COLO829 (cell line): ENCODE measurements around the gene PDGFRB.
"Not testable (repeated sequence)": the region's sequence is repeated elsewhere in the genome, so short reads cannot be mapped to it uniquely, and the experiment has no call there.

Experiments used
- DNase-seq: peaks from one replicate; pipeline ENCODE4 v3.0.0; 2012; ENCODE audit warnings: low spot score

Gene PDGFRB

DNA sequence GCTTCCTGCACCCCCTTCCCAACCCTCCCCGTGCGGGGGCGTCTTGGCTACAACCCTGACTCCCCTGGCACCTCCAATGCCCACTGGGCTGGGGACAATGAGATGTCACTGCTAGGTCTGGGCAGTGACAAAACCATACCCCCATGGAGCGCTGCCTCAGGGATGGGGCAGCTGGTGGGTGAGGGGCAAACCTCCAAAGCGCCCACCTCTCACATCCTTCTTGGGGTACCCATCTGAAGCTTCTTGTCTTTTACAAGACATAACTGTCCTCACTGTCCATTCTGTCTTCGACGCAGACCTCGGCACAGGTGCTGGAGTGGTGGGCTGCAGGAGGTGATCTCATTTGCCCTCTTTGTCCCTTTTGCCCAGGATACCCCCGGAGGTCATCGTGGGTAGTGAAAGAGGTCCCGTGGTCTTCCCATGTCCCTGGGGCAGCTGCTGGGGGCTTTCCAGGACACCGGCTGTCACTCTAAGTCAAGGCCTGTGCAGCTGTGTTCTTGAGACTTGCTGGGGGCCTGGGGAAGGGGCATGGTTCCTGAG is 41.5 kb downstream of the PDGFRB start:
- no peak for DNase-seq

DNA sequence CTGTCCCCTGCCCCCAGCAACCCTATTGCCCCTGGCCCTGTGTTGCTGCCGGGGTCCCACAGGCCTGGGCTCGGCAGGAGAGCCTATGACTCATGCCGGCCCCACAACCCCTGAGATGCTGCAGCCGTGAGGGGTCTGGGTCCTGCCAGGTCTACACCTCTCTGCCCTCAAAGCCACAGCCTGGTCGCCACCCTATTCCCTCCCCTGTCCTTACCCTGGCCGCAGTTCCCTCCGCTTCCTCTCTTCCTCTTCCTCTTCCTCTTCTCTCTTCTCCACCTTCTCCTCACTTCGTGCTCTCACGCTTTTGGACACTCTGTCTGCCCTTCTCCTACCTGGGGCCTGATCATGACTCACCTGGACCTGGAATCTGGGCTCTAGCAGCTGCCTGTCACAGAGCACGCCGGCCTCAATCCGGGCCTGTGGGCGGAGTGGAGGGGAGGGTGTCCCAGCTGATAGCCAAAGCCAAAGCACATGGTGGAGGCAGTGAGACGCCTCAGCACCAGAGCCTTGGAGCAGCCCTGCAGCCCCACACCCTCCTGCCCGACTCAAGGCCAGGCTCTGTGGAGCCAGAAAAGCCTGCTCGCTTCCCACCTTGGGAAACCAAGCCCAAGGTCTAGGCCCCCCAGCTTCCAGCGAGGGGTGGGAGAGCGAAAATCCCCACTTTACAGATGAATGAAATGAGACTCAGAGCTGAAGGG is 42.4 kb downstream of the PDGFRB start:
- DNase-seq: no peak

DNA sequence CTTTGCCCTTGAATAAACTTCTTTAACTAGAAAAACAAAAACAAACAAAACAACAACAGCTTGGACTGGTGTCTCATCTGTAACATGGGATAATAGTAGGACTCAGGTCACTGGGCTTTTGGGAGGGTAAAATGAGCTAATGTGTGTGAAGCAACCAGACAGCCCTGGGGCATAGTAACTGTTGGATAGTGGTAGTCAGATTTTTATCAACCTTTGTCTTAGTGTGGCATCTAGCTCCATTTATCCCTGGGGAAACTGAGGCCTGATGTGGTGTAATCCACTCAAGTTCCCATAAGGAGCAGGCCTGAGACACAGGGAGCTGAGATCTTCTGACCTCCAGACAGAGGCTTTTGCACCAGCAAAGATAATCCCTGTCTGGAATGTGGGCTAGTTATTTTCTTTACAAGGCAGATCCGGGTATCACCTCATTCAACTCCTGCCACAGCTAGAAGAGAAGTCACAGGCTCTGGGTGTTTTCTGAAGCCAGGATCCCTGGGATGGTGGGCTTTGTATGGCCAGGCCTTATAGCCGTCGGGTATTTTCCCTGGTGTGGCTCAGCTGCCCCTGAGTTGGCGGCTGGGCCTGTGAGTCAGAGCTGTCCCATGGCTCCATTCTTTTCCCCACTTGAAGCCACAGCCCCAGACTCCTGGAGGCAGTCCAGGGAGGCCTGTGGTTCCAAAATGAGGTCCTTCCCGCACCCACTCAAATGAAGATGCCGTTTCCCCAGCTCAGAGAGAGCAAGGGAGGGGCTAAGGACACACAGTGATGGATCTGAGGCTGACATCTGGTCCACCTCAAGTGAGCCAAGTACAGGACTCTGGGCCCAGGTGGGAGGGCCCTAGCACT is 43.2 kb downstream of the PDGFRB start:
- DNase-seq: peak; percentile 56

DNA sequence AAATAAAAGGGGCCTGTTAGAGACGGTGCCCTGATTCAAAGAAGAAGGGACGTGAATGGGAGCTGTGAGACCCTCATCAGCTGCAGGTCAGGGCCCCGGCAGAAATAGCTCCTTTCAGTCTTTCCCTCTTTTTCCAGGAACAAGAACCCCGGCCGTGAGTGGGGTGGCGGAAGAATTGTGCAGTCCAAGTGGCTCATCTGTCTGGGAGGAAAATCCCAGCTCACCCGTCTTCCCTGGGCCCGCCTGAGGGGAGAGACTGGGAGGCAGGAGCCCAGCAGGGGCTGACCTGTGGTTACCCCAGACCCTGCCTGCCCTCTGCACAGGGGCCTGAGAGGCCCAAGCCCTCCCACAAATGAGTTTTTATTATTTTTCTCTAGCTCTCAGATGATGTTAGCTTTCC is 44.5 kb downstream of the PDGFRB start:
- no peak for DNase-seq

DNA sequence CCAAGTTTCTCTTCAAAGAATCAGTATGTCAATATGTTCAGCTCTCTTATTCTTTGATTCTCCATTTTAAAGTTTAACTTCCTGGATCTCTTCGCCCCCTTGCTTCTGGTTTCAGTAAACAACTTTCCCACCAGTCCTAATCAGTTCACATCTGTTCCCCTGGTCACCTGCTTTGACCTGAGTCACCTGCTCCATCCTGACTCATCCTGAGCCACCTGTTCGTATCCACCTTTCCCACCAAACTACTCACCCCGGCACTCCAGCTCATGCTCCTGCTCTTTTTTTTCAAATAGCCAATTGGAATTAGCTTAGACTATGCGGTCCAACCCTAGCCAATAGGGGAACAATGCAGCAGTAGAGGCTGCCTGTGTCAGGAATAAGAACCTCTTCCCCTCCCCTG is 45.7 kb downstream of the PDGFRB start:
- no peak for DNase-seq

DNA sequence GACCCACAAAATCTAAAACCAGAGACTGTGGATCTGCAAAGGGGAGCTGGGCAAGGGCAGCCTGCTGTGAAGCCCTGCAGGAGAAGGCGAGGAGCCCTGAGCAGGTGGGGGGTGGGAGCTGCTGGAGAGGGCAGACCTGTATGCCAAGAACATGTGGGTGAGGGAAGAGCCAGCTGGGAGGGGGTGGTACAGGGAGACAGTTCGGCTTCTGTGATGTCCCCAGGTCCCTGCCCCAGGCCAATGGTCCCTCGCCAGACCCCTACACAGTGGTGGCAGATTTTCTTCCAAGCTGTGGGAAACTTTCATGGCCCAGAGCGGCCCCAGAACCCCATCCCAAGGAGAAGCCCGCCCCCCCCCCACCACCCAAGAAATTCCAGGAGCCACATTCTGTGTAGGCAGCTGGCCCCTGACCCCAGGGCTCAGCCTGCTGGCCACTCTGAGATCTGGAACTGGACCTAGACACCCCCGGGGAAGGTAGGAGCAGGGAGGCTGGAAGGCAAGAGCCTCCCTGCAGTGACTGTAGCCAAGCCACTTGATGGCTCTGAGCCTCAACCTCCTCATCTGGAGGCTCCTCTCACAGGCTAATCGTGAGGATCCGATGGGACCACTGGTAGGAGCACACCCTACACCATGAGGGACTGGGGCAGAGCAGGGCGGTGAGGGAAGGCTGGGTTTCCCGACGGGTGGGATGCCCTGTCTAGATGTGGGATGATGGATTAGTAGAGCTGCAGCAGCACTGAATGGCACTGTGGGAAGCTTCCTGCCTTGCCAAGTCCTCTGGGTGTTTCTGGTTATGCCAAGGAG is 46.7 kb downstream of the PDGFRB start:
- DNase-seq: no peak

DNA sequence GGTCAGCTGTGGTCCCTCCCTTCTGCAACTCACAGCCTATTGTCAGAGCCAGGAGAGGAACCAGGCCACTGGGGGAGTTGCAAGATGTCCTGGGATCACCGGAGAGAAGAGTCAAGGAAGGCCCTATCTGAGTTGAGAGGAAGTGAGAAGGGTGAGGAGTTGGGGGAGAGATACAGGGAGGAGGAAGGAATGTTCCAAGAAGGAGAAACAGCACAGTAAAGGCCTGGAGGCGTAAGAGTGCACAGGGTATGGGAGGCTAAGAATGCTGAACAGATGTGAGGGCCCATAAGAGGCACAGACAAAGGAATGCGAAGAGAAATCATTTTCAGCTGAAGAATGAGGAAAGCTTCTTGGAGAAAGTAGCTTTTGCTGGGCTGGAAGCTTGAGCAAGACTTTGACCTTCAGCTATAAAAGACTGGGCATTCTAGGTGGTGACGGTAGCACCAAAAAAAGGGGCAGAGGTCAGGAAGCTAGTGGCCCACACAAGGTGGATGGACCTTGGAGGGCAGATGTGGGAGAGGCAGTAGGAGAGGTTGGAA is 47.7 kb downstream of the PDGFRB start:
- no peak for DNase-seq

DNA sequence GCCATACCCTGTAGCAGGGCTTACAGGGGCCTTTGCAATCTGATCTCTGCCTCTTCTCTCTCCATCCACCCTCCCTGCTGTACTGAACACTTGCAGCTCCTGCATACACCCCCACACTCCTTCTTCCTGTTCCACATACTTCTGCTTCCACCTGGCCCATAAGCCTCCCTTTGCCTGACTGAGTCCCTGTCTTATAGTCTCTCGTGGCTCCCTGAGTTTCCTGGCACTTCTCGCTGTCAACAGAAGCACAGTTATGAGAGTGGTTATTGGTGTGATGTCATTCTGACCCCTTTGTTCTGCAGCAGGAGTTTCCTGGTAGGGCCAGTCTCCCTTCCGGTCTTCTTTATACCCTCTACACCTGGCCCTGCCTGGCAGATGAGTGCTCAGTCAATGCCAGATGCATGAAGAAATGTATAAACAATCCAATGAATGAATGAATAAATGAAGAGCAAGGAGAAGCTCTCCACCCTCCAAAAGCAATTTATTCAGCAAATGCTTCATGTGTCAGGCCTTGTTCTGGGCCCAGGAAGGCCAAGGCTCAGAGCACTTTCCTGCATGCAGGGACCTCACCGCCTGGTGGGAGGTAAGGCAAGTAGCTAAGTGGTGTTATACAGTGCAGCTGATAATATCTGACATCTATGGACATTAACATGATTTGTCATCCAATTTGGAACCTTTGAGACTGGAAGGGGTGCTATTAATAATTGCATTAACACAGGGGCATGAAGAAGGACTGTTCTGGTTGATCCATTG is 48.8 kb downstream of the PDGFRB start:
- no peak for DNase-seq

DNA sequence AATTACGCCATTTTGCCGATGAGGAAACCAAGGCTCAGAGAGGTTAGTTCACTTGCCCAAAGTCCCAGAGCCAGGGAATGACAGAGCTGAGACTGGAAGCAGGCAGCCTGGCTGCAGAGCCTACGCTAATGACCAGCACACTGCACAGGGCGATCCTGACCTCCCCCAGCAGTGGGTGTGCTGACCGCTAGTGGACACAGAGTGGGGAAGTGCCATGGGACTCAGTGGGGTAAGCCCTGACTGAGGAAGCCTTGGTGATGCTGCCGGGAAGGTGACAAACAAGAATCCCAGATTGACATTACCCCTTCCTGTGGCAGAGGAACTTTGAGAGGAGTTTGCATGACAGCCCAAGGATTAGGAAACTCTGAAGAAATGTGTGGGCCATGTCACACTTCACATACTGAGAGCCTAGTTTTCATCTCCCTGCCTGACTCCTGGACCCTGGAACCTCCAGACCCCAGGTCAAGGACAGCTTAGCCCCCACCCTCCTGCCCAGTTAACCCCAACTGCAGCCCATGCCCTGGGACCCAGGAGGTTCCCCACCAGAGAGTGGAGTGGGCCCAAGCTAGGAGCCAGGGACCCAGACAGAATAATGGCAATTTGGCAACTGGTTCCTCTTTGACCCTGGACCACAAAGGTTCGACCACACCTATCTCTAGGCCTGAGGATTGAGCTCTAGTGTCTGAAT is 49.6 kb downstream of the PDGFRB start:
- no peak for DNase-seq

DNA sequence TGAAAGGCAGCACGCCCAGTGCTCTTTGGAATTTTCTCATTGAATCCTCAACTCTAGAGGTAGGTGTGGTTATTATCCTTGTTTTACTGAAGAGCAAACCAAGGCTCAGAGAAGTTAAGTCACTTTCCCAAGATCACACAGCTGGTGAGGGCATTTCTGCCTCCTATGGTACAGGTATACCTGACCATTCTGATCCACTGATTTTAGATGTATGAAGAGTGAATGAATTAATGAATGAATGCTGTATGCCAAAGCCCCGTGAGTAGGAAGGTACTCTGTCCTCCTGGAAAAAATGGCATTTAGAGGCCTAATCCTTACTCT is 51.1 kb downstream of the PDGFRB start:
- no peak for DNase-seq

DNA sequence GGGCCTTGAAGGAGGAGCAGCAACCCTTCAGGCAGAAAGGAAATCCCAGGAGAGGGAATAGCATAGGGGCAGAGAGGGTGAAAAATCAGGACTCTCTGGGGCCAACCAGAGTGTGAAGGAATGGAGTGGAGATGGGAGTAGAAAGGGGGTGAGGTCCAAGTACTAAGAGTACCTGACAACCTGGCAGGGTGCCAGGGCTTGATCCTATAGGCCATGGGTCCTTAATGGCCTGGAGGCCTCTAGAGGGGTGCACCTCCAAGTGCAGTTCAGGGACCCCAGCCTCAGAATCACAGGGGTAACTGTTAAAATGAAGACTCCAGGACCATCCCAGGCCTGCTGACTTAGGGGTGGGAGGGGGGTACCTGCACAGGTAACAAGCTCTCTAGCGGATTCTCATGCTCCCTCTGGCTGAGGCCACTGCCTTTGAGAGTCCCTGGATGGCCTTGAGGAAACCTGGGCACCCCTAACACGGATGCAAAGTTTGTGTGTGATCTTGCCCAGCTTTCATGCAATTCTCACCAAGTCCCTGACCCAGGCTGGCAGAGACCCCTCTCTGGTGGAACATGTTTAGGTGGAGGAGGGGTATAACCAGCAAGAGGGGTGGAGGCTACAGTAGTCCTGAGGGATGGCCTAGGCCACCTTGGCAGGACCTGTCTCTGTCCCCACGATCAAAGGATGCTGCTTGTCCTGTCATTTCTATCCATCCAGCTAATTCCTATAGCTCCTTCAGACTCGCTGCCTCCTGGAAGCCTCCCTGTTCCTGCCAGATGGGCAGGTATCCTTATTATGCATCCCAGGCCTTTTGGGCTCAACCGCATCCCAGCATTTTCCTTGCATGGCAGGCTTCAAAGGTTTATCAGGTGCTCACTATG is 51.7 kb downstream of the PDGFRB start:
- DNase-seq: no peak

DNA sequence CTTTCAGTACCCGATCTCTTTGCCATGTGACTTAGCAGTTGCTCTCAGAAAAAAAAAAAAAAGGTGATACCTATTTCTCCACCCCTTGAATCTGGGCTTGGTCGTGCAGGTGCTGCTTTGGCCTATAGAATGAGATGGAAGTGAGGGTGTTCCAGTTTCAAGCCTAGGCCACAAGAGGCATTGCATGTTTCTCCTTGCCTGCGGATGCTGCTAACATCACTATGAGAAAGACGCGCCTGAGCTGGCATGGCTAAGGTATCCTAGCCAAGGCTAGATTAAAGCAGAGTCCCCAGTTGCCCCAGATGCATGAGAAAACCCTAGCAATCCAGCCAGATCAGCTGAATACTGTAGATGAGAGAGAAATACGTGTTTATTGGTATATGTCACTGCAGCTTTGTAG is 54.6 kb downstream of the PDGFRB start:
- DNase-seq: no peak

DNA sequence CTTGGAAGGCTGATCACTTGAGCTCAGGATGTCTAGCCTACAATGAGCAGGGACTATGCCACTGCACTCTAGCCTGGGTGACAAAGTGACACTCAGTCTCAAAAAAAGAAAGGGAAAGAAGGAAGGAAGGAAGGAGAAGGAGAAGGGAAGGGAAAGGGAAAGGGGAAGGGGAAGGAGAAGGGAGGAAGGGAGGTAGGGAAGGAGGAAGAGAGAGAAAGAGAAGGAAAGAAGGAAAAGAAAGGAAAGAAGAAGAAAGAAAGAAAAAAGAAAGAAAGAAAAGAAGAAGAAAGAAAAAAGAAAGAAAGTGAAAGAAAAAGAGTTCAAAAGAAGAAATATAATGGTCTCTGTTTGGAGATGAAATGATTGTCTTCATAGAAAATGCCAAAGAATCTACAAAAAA is 58.5 kb downstream of the PDGFRB start:
- no peak for DNase-seq

DNA sequence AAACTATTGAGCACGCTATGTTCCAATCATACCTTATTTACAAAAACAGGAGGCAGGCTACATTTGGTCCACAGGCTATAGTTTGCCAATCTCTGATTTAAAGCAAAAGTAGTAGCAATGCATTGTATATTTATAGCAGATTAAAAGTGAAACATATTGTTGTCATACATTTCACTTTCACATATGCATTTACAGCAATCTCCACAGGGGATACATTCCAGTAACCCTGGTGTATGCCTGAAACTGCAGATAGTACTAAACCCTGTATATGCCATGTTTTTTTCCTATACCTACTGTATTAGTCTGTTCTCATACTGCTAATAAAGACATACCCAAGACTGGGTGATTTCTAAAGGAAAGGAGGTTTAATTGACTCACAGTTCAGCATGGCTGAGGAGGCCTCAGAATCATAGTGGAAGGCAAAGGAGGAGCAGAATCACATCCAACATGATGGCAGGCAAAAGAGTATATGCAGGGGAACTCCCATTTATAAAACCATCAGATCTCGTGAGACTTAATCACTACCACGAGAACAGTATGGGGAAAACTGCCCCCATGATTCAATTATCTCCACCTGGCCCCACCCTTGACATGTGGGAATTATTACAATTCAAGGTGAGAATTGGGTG is 63.4 kb downstream of the PDGFRB start:
- DNase-seq: no peak

DNA sequence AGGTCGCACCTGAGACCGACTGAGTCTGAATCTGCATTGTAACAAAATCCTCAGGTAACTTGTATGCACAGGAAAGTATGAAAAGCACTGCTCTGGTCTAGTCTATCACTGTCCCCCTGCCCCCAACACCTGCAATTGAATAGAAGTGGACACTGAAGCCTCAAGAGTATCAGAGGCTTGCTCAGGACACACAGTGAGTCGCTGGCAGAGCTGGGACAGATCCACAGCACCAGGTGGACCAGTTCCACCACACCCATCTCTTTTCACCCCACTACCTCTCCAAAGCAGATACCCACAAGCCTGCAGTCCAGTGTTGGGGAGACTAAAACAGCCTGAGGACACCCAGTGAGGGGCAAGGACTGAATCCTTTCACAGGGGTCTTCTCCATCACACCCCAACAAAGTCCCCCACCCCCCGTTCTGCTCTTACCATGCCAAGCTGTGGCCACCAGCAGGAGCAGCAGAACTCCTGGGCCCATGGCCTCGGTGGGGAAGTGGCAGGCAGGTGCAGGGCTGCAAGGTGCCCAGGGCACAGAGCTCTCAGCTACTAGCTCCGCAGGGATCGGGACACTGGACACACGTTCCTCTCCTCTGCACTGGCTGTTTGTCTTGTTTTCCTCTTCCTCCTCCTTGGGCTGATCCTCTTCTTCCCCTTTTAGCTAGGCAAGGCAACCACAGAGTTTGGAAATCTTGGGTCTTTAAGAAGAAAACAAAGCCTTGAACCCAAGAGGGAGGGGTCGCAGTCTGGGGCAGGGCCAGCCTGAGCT is 69.5 kb downstream of the PDGFRB start, which contains the start of gene CSF1R:
TSS of gene CSF1R (minus strand) at position 605 of the 766 bp plus-strand sequence. CDS start at position 478, 127 bp downstream.
- no peak for DNase-seq

DNA sequence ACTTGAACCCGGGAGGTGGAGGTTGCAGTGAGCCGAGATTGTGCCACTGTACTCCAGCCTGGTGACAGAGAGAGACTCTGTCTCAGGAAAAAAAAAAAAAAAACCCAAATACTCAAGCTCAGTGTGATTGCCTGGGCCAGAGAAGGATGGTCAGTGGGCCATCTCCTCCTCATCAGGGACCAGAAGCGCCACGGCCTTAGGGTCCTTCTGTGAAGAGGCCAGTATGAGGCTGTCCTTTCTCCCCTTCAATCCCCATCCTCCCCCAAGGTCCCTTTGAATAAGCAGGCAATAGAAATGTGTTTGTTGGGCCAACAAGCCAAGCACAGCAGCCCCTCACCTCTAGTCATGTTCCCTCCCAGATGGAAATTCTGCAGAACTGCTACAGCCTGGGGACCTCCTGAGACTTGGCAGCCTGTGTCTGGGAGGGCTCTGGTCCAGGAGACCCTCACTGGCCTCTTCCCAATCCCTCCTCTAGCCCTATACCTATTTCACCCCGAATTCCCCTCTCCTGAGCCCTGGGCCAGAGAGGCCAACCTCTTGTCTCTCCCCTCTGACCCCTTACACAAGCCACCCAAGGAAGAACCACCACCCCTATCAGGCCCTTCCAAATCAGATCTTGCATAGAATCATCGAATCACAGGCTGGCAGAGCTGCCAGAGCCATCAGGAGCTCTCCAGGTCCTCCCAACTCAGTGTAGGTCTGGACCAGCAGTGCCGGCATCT is 70.3 kb downstream of the PDGFRB start:
- DNase-seq: no peak

DNA sequence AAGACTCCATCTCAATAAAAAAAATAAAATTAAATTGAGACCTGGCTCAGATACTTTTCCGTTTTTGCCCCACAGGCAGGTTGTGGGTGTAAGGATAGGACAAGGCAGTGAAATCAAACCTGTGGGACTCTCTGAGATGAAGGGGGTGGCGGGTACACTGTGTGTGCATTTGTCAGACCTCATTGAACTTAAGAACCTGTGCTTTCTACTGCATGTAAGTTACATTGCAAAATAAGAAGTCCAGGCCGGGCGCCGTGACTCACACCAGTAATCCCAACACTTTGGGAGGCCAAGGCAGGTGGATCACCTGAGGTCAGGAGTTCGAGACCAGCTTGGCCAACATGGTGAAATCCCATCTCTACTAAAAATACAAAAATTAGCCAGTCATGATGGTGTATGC is 70.9 kb downstream of the PDGFRB start:
- DNase-seq: not testable (repeated sequence)

DNA sequence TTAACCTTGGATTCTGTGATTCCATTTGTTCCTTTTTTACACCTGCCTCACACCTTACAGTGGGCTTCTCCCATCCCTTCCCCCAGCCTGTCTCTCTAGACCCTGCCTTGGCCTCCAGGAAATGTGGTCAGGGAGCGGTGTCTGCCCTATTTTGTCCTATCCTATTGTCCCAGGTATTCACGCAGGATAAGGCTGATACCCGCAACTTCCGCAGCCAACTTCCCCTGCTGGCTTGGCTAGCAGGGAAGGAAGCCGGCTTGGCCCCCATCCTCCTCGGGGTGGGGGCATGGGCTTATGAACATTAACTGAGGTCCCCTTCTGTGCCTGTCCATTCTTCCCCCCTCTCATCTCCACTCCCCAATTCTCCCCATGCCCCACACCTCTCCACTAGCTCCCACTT is 72.8 kb downstream of the PDGFRB start:
- DNase-seq: no peak
